Stomach (tissue), 9 donors: Measurements from ENCODE around the gene CNBP. TPM values are rescaled to one million over a fixed set of nuclear protein-coding genes. Genes with fewer than 3 reads are reported as not detected.

Source experiments
- DNase-seq, 2 donors: peaks; one replicate each; pipeline versions ENCODE4 v3.0.0 to v3.0.0-alpha.2; 2013 to 2019
- H3K27ac ChIP-seq, 5 donors: fragments of 200-600 bp in 4 of 5; sonication (generic) in 4 of 5; one replicate each; pipeline ENCODE4 v1.5.1; 2013 to 2019; ENCODE audit warnings: mild to moderate bottlenecking in 1 of 5, moderate library complexity in 1 of 5
- H3K27me3 ChIP-seq, 3 donors: fragments of 200-600 bp; sonication (generic); one replicate each; pipeline ENCODE4 v1.5.1; 2017 to 2019; ENCODE audit warnings: mixed run types in 1 of 3
- H3K36me3 ChIP-seq, 4 donors: fragments of 200-600 bp; sonication (generic); 1 replicate in 3 of 4; 2 replicates in 1 of 4; pipeline ENCODE4 v1.5.1; 2016 to 2019
- H3K4me1 ChIP-seq, 4 donors: fragments of 200-600 bp; sonication (generic); one replicate each; pipeline ENCODE4 v1.5.1; 2016 to 2019
- H3K4me3 ChIP-seq, 4 donors: fragments of 200-600 bp; sonication (generic) in 3 of 4; one replicate each; pipeline ENCODE4 v1.5.1; 2016 to 2019; ENCODE audit warnings: mild to moderate bottlenecking in 1 of 4
- H3K9me3 ChIP-seq, 4 donors: fragments of 200-600 bp; sonication (generic); one replicate each; pipeline ENCODE4 v1.5.1; 2016 to 2019
- EP300 ChIP-seq: sonication (generic); formaldehyde crosslinking; IDR thresholded peaks from one replicate; pipeline ENCODE4 v1.6.1; 2017; ENCODE audit warnings: antibody characterized with exemption
- POLR2A ChIP-seq, 4 donors: fragments of 450-650 bp; IDR thresholded peaks; one replicate each; pipeline ENCODE4 v1.6.1; 2016; ENCODE audit warnings: antibody characterized with exemption in 4 of 4, control low read depth in 2 of 4, mild to moderate bottlenecking in 1 of 4, moderate library complexity in 1 of 4
- POLR2AphosphoS5 ChIP-seq, 3 donors: sonication (generic); formaldehyde crosslinking; IDR thresholded peaks; one replicate each; pipeline ENCODE4 v1.6.1; 2016; ENCODE audit warnings: antibody characterized with exemption in 3 of 3
- WGBS, 5 donors: extraction: QIAGEN DNeasy Blood & Tissue Kit in 3 of 5; methylation state at CpG; one replicate each; pipeline versions ENCODE4 v1.1.5 to v1.1.7; 2013 to 2018; 5-methylcytosine and 5-hydroxymethylcytosine counted together
- intact Hi-C: fragments of 100-400 bp; cut with DNase I; formaldehyde crosslinking; loops from one replicate; pipeline ENCODE4 v1.15.1; 2023; ENCODE audit warnings: low total_unique reads
- polyA plus RNA-seq, 3 donors: library from polyadenylated mRNA; stranded (reverse); fragments of 200-250 nt; gene quantifications; one replicate each; pipeline ENCODE4 v1.2.3, GENCODE V29; 2013
- total RNA-seq, 5 donors: library from RNA; depleted of rRNA; stranded (reverse); fragments of >200 nt; gene quantifications; one replicate each; pipeline versions ENCODE4 v1.1.0 to v1.2.3, GENCODE V29; 2014 to 2016
- TF ChIP-seq, protein P1 (sequence below), 7 experiments: fragments of 450-650 bp in 4 of 7; fragments of 200-600 bp in 3 of 7; sonication (generic) in 3 of 7; IDR thresholded peaks; one replicate each; pipeline ENCODE4 v1.5.1; 2016 to 2019; ENCODE audit warnings: antibody characterized with exemption in 7 of 7, control low read depth in 2 of 7, mild to moderate bottlenecking in 1 of 7
- donor health status: healthy with polysubstance abuse.
- donor health status: Bipolar disorder and iron deficiency.
- donor health status: healthy.

Gene CNBP
- total and polyA plus RNA-seq, 8 donors = 185 to 537 (median 319) TPM

DNA sequence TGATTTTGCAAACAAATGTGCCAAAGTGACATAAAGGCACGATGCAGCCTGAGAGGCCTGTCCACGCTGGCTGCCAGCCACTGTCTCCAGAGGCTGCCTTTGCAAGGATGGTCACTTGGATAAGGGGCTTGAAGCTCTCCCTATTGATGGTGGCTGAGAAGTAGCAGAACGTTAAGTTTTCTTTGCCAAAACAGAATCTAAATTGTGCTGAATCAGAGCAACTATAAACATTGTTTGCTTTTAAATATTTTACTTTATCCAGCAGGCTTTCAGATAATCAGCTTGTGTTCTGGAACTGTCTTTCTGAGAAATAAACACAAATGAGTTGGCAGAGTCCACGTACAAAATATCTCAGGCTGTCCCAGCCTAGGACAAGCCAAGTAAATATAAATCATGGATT is 23.8 kb upstream of the CNBP start:
- Histone ChIP-seq H3K36me3 (no peaks in the 10 kb centered on the region), H3K9me3 (no peaks in the 10 kb centered on the region), H3K4me1 (peaks cover 6 to 21% (median 15%) of the 10 kb centered on the region in 4 donors), H3K4me3 (no peak overlapping the region), H3K27me3 (no peaks in the 10 kb centered on the region), H3K27ac (peak overlapping the region in 3 of 5 donors; percentile 35 to 61 (median 40))
- TF ChIP-seq EP300 (no peak), POLR2A (IDR thresholded peaks at IDR 0.05) (no peak), POLR2AphosphoS5 (IDR thresholded peaks at IDR 0.05) (no peak)
- TF ChIP-seq, protein P1, sequence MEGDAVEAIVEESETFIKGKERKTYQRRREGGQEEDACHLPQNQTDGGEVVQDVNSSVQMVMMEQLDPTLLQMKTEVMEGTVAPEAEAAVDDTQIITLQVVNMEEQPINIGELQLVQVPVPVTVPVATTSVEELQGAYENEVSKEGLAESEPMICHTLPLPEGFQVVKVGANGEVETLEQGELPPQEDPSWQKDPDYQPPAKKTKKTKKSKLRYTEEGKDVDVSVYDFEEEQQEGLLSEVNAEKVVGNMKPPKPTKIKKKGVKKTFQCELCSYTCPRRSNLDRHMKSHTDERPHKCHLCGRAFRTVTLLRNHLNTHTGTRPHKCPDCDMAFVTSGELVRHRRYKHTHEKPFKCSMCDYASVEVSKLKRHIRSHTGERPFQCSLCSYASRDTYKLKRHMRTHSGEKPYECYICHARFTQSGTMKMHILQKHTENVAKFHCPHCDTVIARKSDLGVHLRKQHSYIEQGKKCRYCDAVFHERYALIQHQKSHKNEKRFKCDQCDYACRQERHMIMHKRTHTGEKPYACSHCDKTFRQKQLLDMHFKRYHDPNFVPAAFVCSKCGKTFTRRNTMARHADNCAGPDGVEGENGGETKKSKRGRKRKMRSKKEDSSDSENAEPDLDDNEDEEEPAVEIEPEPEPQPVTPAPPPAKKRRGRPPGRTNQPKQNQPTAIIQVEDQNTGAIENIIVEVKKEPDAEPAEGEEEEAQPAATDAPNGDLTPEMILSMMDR (IDR thresholded peaks at IDR 0.05) = no peak
- intact Hi-C loops = no loop called here
- peak in 1 of 2 donors; percentile 56 for DNase-seq
- WGBS, 5 donors = 35 to 58% (median 47%) methylated on average over 4 of the region's 4 CpGs

DNA sequence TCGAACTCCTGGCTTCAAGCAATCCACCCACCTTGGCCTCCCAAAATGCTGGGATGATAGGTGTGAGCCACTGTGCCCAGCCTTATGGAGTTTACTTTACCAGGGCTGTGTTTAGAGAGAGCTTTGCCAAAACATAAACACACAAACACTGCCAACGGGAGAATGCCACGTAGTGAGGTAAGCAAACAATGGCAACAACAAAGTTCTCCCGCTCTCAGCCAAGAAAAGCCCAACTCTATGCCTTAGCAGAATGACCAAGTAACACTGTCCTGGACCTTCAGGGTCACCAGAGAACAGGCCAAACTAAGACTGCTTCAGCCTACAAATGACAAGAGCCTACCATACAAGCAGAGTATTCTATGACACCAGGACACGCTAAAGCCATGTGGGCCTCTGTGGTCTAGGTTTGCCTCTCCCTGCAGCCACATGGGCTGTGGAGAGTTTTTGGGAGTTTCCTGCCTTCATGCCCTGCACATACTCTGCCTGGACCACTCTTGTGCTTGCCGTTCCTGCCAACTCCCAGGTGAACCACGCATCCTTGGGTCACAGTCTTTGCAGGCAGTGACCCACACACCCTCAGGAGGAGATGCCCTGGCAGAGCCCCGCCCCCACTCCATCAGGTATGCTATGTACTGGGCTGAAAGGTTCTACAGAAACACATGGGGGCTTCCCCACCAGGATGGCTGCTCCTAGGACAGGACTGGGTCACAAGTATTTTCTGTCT is 21.6 kb upstream of the CNBP start:
- Histone ChIP-seq H3K27me3 (no peaks in the 10 kb centered on the region), H3K4me3 (no peak overlapping the region), H3K36me3 (no peaks in the 10 kb centered on the region), H3K27ac (no peak overlapping the region), H3K9me3 (no peaks in the 10 kb centered on the region), H3K4me1 (peaks cover 0 to 5% (median 2%) of the 10 kb centered on the region in 4 donors)
- DNase-seq = no peak
- intact Hi-C loops = no loop called here
- 65 to 83% (median 71%) methylated on average over 7 to 8 of the region's 8 CpGs for WGBS, 5 donors
- no peak for TF ChIP-seq POLR2A (IDR thresholded peaks at IDR 0.05)
- TF ChIP-seq, protein P1 (IDR thresholded peaks at IDR 0.05) = no peak
- TF ChIP-seq POLR2AphosphoS5 (IDR thresholded peaks at IDR 0.05) = no peak

DNA sequence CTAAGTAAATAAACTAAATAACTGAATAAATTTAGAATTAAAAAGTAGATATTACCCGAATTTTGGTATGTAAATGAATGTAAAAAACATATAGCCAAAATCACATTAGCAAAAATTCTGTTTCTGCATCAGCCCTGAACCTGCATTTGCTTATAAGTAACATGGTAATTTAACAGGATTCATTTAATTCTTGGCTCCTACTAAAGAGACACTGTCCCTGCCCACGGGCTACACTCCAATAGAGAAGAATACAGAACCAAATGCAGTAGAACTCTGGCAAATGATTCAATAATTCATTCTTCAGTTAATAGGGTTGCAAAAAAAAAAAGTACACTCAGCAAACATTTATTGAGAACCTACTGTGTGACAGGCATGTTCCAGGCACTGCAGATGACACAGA is 20.8 kb upstream of the CNBP start:
- TF ChIP-seq POLR2AphosphoS5 (IDR thresholded peaks at IDR 0.05) (no peak), EP300 (no peak), POLR2A (IDR thresholded peaks at IDR 0.05) (no peak)
- TF ChIP-seq, protein P1 (IDR thresholded peaks at IDR 0.05) = no peak
- no peaks in the 10 kb centered on the region for H3K27me3 ChIP-seq
- no peaks in the 10 kb centered on the region for H3K36me3 ChIP-seq
- no peaks in the 10 kb centered on the region for H3K9me3 ChIP-seq
- intact Hi-C loops = no loop called here
- peaks cover 0 to 5% (median 2%) of the 10 kb centered on the region in 4 donors for H3K4me1 ChIP-seq
- no peak overlapping the region for H3K27ac ChIP-seq
- 66 to 83% (median 78%) methylated on average over 2 of the region's 2 CpGs for WGBS, 5 donors
- DNase-seq = no peak
- H3K4me3 ChIP-seq = no peak overlapping the region

DNA sequence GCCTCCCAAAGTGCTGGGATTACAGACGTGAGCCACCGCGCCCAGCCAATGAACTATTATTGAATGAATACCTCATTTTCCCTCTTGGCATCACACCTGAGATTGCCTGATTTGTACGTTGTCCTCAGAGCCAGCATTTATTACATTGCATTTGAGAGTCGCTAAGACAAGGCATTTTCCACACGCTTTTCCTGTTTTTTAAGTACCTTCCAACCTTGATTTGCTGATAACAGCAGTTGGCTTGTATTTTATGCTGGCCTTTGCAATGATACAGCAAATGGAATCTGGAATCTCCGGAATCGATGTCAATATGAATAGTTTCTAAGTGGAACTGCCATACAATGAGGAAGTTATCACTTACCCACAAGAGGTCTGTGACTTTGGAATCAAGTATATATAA is 15.7 kb upstream of the CNBP start:
- Histone ChIP-seq H3K4me1 (peaks cover 0 to 32% (median 17%) of the 10 kb centered on the region in 4 donors), H3K9me3 (no peaks in the 10 kb centered on the region), H3K27me3 (no peaks in the 10 kb centered on the region), H3K27ac (no peak overlapping the region), H3K4me3 (no peak overlapping the region), H3K36me3 (no peaks in the 10 kb centered on the region)
- TF ChIP-seq, protein P1 (IDR thresholded peaks at IDR 0.05) = no peak
- TF ChIP-seq POLR2A (IDR thresholded peaks at IDR 0.05) = no peak
- no peak for TF ChIP-seq EP300
- TF ChIP-seq POLR2AphosphoS5 (IDR thresholded peaks at IDR 0.05) = no peak
- no peak for DNase-seq
- intact Hi-C loops = no loop called here
- WGBS, 5 donors = 75 to 94% (median 84%) methylated on average over 8 of the region's 8 CpGs
